OCI-LY3 (cell line): ENCODE measurements around the gene NCOA3.

ENCODE experiments used
- H2AFZ ChIP-seq: fragments of 200-600, 300-600 bp; shearing (Covaris generic); 2 replicates; pipeline ENCODE4 v1.6.0; 2014; ENCODE audit warnings: antibody characterized with exemption, low read depth, low read length
- H3K27ac ChIP-seq: fragments of 200-600, 300-600 bp; sonication (generic); 2 replicates; pipeline ENCODE4 v1.5.1; 2014; ENCODE audit warnings: mild to moderate bottlenecking, low read length, moderate library complexity, mixed read lengths
- H3K27me3 ChIP-seq: fragments of 200-600, 300-600 bp; sonication (generic); 2 replicates; pipeline ENCODE4 v1.6.1; 2014; ENCODE audit warnings: low read depth, low read length, mixed read lengths
- H3K36me3 ChIP-seq: fragments of 200-600, 300-600 bp; sonication (generic); replicated peaks from 2 replicates; pipeline ENCODE3; 2014; ENCODE audit warnings: low read depth, low read length, mixed read lengths
- H3K4me1 ChIP-seq: fragments of 300-600, 200-600 bp; sonication (generic); 2 replicates; pipeline ENCODE4 v1.6.1; 2014; ENCODE audit warnings: low read length, mixed read lengths
- H3K4me2 ChIP-seq: fragments of 200-600, 300-600 bp; sonication (generic); 2 replicates; pipeline ENCODE4 v1.6.1; 2014; ENCODE audit warnings: low read length, mixed read lengths
- H3K4me3 ChIP-seq: fragments of 300-600, 200-600 bp; sonication (generic); 2 replicates; pipeline ENCODE4 v1.5.1; 2014; ENCODE audit warnings: antibody characterized with exemption, mild to moderate bottlenecking, low read length, moderate library complexity
- H3K79me2 ChIP-seq: fragments of 300-600, 200-600 bp; shearing (Covaris generic); 2 replicates; pipeline ENCODE4 v1.6.1; 2014; ENCODE audit warnings: mild to moderate bottlenecking, low read length, mixed read lengths
- H3K9ac ChIP-seq: fragments of 300-600, 200-600 bp; shearing (Covaris generic); 2 replicates; pipeline ENCODE4 v1.6.0; 2014; ENCODE audit warnings: mild to moderate bottlenecking, low read length, moderate library complexity
- H3K9me3 ChIP-seq: fragments of 200-600, 300-600 bp; shearing (Covaris generic); 2 replicates; pipeline ENCODE4 v1.6.1; 2014; ENCODE audit warnings: low read length, mixed read lengths; ENCODE audit not compliant: insufficient read depth
- H4K20me1 ChIP-seq: fragments of 200-600, 300-600 bp; sonication (generic); 2 replicates; pipeline ENCODE4 v1.6.1; 2016; ENCODE audit warnings: low read length, mixed read lengths; ENCODE audit not compliant: insufficient read depth
- CTCF ChIP-seq: fragments of 200-600, 300-600 bp; sonication (generic); IDR thresholded peaks from 2 replicates; pipeline ENCODE4 v1.5.1; 2014; ENCODE audit warnings: antibody characterized with exemption, low read length, low read depth
- EZH2phosphoT487 ChIP-seq: fragments of 200-600 bp; shearing (Covaris generic); IDR thresholded peaks from 2 replicates; pipeline ENCODE4 v1.6.1; 2018; ENCODE audit warnings: antibody characterized with exemption, mixed run types, low read depth

Gene NCOA3

DNA sequence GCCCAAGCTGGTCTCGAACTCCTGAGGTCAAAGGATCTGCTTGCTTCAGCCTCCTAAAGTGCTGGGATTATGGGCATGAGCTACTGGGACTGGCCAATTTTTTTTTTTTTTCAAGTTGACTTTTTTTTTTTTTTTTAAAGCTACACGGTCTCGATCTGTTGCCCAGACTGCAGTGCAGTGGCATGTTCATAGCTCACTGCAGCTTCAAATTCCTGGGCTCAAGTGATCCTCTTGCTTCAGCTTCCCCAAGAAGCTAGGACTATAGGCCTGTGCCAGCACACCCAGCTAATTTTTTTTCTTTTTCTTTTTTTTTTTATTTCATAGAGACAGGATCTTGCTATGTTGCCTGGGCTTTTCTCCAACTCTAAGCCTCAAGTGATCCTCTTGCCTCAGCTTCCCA is 59.5 kb downstream of the NCOA3 start:
- Histone ChIP-seq H4K20me1 (peaks cover 100% of the 10 kb centered on the region), H2AFZ (no peak overlapping the region), H3K27ac (no peak overlapping the region), H3K9me3 (no peaks in the 10 kb centered on the region), H3K4me1 (peaks cover 33% of the 10 kb centered on the region), H3K4me2 (peak overlapping the region; percentile 45), H3K79me2 (peaks cover 100% of the 10 kb centered on the region), H3K36me3 (peaks cover 3% of the 10 kb centered on the region), H3K9ac (no peak overlapping the region), H3K27me3 (no peaks in the 10 kb centered on the region), H3K4me3 (no peak overlapping the region; the same call in 1 of the 2 replicates)
- TF ChIP-seq CTCF (no peak), EZH2phosphoT487 (no peak)

- H3K4me1 ChIP-seq, result peaks cover 32% of the 10 kb centered on the region
- H2AFZ ChIP-seq, result no peak overlapping the region
- H4K20me1 ChIP-seq, result peaks cover 100% of the 10 kb centered on the region
- peaks cover 100% of the 10 kb centered on the region for H3K79me2 ChIP-seq
- no peaks in the 10 kb centered on the region for H3K27me3 ChIP-seq
- H3K27ac ChIP-seq, result no peak overlapping the region
- no peaks in the 10 kb centered on the region for H3K9me3 ChIP-seq
- TF ChIP-seq EZH2phosphoT487, result no peak
- TF ChIP-seq CTCF, result no peak
- no peak overlapping the region; the same call in 1 of the 2 replicates for H3K4me3 ChIP-seq
- peaks cover 3% of the 10 kb centered on the region for H3K36me3 ChIP-seq
- H3K9ac ChIP-seq, result no peak overlapping the region
- H3K4me2 ChIP-seq, result peak overlapping the region; percentile 45
Observed at GRCh38 chr20:47561603-47562583, 60.2 kb downstream of the NCOA3 start.

- H3K36me3 ChIP-seq, result peaks cover 29% of the 10 kb centered on the region
Observed at GRCh38 chr20:47566269-47566668, 64.6 kb downstream of the NCOA3 start.

More at GRCh38 chr20:47566269-47566668, 64.6 kb downstream of the NCOA3 start:
- Histone ChIP-seq H3K4me3 (no peak overlapping the region), H2AFZ (no peak overlapping the region), H3K9ac (no peak overlapping the region), H3K27ac (no peak overlapping the region), H4K20me1 (peaks cover 95% of the 10 kb centered on the region), H3K4me1 (peaks cover 16% of the 10 kb centered on the region), H3K9me3 (peaks cover 5% of the 10 kb centered on the region; the same call in 1 of the 2 replicates), H3K27me3 (no peaks in the 10 kb centered on the region), H3K79me2 (peaks cover 100% of the 10 kb centered on the region), H3K4me2 (no peak overlapping the region)
- TF ChIP-seq CTCF, result no peak
- no peak for TF ChIP-seq EZH2phosphoT487
